ENCODE measurements around the gene MRPL33.

MRPL33 gene

GRCh38 chr2:27765621-27766286 is 5.8 kb upstream of the MRPL33 start:
- H3K9ac ChIP-seq (ENCODE audit: low read length): no peak overlapping the region
- no peaks in the 10 kb centered on the region for H3K9me2 ChIP-seq (replicated peaks; ENCODE audit: insufficient read depth, low read length)
- H3K4me2 ChIP-seq (ENCODE audit: low read depth, low read length): peak overlapping the region; percentile 21; the same call in 1 of the 2 replicates
- no peak overlapping the region for H3K27ac ChIP-seq (ENCODE audit: low read length)
- peak overlapping the region; percentile 46 for H2AFZ ChIP-seq (ENCODE audit: low read length)
- no peaks in the 10 kb centered on the region for H3K9me3 ChIP-seq (replicated peaks; ENCODE audit: insufficient read depth, low read length)
- peaks cover 1% of the 10 kb centered on the region; the same call in 1 of the 2 replicates for H3K4me1 ChIP-seq (ENCODE audit: low read length)
- no peaks in the 10 kb centered on the region for H4K20me1 ChIP-seq (ENCODE audit: insufficient read depth, low read length)
- H3F3A ChIP-seq (ENCODE audit: insufficient read depth, low read length): no peaks in the 10 kb centered on the region
- 0 out of 2 replicates have a peak, but pooled peaks cover 4% of the 10 kb centered on the region for H3K27me3 ChIP-seq (replicated peaks; ENCODE audit: insufficient read depth, low read length)
- TF ChIP-seq CTCF (IDR thresholded peaks at IDR 0.05; ENCODE audit: low read length) (no peak), EZH2phosphoT487 (IDR thresholded peaks at IDR 0.05; ENCODE audit: low read length) (no peak), EZH2 (optimal IDR thresholded peaks at IDR 0.05; ENCODE audit: low read depth, low read length) (no peak)
- H3K79me2 ChIP-seq (ENCODE audit: low read length): no peaks in the 10 kb centered on the region
- H3K4me3 ChIP-seq (ENCODE audit: low read length): no peak overlapping the region; the same call in 1 of the 2 replicates
- no peaks in the 10 kb centered on the region for H3K36me3 ChIP-seq (replicated peaks; ENCODE audit: insufficient read depth, low read length)
- no peak for DNase-seq

GRCh38 chr2:27766287-27766661 is 5.2 kb upstream of the MRPL33 start:
- no peaks in the 10 kb centered on the region for H3K36me3 ChIP-seq (replicated peaks; ENCODE audit: insufficient read depth, low read length)
- H3K27ac ChIP-seq (ENCODE audit: low read length): no peak overlapping the region
- H3K9ac ChIP-seq (ENCODE audit: low read length): no peak overlapping the region
- 0 out of 2 replicates have a peak, but pooled peaks cover 4% of the 10 kb centered on the region for H3K27me3 ChIP-seq (replicated peaks; ENCODE audit: insufficient read depth, low read length)
- H4K20me1 ChIP-seq (ENCODE audit: insufficient read depth, low read length): no peaks in the 10 kb centered on the region
- H3K4me3 ChIP-seq (ENCODE audit: low read length): no peak overlapping the region
- H3K9me3 ChIP-seq (replicated peaks; ENCODE audit: insufficient read depth, low read length): no peaks in the 10 kb centered on the region
- TF ChIP-seq EZH2phosphoT487 (IDR thresholded peaks at IDR 0.05; ENCODE audit: low read length) (no peak), CTCF (IDR thresholded peaks at IDR 0.05; ENCODE audit: low read length) (no peak), EZH2 (optimal IDR thresholded peaks at IDR 0.05; ENCODE audit: low read depth, low read length) (no peak)
- no peak for DNase-seq
- H3K4me2 ChIP-seq (ENCODE audit: low read depth, low read length): 0 out of 2 replicates have a peak overlapping the region, but pooled peaks have one; percentile 16
- H3K4me1 ChIP-seq (ENCODE audit: low read length): peaks cover 5% of the 10 kb centered on the region; the same call in 1 of the 2 replicates
- H3K9me2 ChIP-seq (replicated peaks; ENCODE audit: insufficient read depth, low read length): no peaks in the 10 kb centered on the region
- no peaks in the 10 kb centered on the region for H3K79me2 ChIP-seq (ENCODE audit: low read length)
- no peaks in the 10 kb centered on the region for H3F3A ChIP-seq (ENCODE audit: insufficient read depth, low read length)
- peak overlapping the region; percentile 46; the same call in 1 of the 2 replicates for H2AFZ ChIP-seq (ENCODE audit: low read length)

- H3K9me3 ChIP-seq (replicated peaks; ENCODE audit: insufficient read depth, low read length): no peaks in the 10 kb centered on the region
- peak overlapping the region; percentile 95 for H3K4me3 ChIP-seq (ENCODE audit: low read length)
- peak overlapping the region; percentile 95 for H3K4me2 ChIP-seq (ENCODE audit: low read depth, low read length)
- peak overlapping the region; percentile 99 for H2AFZ ChIP-seq (ENCODE audit: low read length)
- H3K4me1 ChIP-seq (ENCODE audit: low read length): peaks cover 15% of the 10 kb centered on the region
- peaks cover 5% of the 10 kb centered on the region; the same call in 1 of the 2 replicates for H3K36me3 ChIP-seq (replicated peaks; ENCODE audit: insufficient read depth, low read length)
- no peak for DNase-seq
- H3K9me2 ChIP-seq (replicated peaks; ENCODE audit: insufficient read depth, low read length): no peaks in the 10 kb centered on the region
- TF ChIP-seq EZH2 (optimal IDR thresholded peaks at IDR 0.05; ENCODE audit: low read depth, low read length) (no peak), CTCF (IDR thresholded peaks at IDR 0.05; ENCODE audit: low read length) (no peak), EZH2phosphoT487 (IDR thresholded peaks at IDR 0.05; ENCODE audit: low read length) (no peak)
- H3K27me3 ChIP-seq (replicated peaks; ENCODE audit: insufficient read depth, low read length): 0 out of 2 replicates have a peak, but pooled peaks cover 4% of the 10 kb centered on the region
- H3K9ac ChIP-seq (ENCODE audit: low read length): peak overlapping the region; percentile 84
- peaks cover 44% of the 10 kb centered on the region for H3K79me2 ChIP-seq (ENCODE audit: low read length)
- H3F3A ChIP-seq (ENCODE audit: insufficient read depth, low read length): no peaks in the 10 kb centered on the region
- no peaks in the 10 kb centered on the region for H4K20me1 ChIP-seq (ENCODE audit: insufficient read depth, low read length)
- peak overlapping the region; percentile 62; the same call in 1 of the 2 replicates for H3K27ac ChIP-seq (ENCODE audit: low read length)
These were observed 344 bp upstream of the MRPL33 start for GRCh38 chr2:27771202-27771547.

Data from MM.1S (cell line).